GM15510 (cell line): ENCODE measurements around the gene PRRC1.
A peak's percentile ranks its signal among the peaks of the same experiment; 100 is the strongest.

Source experiments
- POLR2A ChIP-seq: IDR thresholded peaks from 3 replicates; pipeline ENCODE4 v1.6.1; 2011; ENCODE audit warnings: borderline replicate concordance; ENCODE audit not compliant: insufficient read length; ENCODE audit errors: extremely low read depth

The PRRC1 gene

DNA sequence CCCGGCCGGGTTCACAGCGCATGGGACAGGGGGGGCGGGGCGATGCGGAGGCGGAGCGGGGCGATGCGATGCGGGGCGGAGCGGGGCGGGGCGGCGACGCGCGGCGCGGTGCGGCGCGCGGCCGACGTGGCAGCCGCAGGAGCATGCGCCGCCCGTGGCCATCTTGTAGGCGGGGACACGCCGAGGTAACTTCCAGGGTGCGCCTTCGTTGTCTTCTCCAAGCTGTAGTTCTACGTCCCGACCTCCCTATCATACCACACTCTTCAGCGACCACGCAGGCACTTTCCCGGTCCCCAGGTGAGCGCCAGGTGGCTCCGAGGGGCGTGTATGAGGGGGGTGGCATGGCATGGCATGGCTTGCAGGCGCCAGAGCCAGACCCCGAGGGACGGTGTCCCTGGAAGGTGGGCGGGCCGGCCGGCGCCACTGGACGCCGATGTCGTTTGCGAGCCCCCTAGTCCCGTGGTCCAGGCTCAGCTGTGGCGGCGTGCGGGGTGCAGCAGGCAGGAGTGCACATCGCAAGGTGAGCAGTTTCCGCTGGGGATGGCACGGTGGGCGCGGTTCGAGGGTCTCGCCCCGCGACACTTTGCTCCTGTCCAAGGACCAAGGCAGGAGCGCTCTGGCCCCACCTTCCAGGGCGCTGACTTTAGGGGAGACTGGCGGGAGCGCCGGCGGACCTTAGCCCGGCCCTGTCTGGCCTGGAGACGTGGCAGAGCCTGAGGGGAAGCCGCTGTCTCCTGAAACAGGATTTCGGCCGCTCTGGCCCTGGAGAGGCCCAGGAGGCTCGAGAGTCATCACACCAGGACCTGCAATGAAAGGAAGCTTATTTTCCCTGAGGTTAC is at the start of gene PRRC1:
Gene PRRC1, plus strand, starts transcription at position 161 of the 839 bp plus-strand sequence. CDS start 5,840 bp downstream, outside the sequence.
- peak; percentile 85 for TF ChIP-seq POLR2A

DNA sequence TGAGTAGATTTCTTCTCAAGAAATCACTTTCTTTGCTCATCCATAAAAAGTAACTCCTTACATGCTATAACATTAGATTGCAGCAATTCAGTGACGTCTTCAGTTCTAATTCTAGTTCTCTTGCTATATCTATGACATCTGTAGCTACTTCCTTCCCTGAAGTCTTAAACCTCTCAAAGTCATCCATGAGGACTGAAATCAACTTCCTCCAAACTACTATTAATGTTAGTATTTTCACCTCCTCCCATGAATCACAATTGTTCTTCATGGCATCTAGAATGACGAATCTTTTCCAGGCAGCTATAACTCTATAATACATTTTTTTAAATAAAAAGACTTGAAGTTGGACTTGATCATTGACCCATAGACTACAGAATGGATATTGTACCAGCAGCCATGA is 46.2 kb upstream of the PRRC1 start:
- TF ChIP-seq POLR2A: no peak

- TF ChIP-seq POLR2A: no peak
These were observed 44.7 kb upstream of the PRRC1 start for GRCh38 chr5:127472700-127473099.

DNA sequence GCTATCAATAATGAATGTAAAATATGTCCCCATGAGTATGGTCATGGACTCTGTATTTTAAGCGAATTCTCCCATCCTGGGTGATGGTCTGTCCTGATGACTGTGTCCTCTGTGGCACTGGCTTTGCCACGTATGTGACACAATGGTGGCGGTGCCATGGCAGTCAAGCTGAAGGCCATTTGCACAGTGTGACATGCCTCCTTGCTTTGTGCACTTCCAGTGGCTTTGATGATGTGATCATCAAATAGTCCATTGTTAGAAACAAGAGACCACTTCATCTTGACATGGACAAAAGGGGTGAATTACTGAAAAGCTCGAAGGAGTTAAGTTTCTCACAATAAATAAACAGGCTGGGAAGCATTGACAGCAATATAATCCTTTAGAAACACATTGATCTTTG is 31.0 kb upstream of the PRRC1 start:
- TF ChIP-seq POLR2A: no peak

DNA sequence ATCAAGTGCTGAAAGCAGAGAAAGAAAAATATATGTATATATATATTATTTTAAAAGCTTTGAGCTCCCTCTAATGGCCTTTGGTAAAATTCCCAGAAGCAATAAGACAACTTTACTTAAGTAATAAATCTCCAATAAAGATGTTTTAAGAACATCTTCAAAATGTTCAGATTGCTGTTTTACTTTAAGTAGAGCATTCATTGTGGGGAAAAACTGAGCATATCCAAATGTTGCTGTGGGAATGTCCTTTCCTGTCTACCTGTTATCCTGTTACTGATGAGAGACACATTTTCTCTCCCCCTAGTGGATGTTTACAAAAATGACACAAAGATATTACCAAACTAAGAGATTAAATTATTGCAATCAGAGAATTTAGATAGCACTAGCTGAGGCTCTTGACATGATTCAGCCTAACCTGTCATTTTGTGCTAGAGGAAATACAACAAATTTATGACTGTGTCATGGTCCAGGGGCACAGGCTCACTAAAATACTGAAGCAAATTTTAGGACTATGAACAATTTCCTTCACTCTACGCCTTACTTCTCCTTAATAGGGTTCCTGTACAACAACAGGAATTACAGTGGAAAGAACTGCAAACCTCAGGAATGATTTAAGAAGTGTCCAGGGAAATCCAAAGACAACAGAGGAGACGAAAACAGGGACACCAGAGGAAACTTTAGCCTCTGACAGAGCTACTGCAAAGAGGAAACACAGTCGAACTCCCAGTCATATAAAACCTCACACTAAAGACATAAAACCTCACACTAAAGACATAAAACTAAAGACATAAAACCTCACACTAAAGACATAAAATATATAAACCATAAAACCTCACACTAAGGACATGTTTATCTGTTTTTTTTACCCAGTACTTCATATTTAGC is 24.3 kb upstream of the PRRC1 start:
- TF ChIP-seq POLR2A: no peak

- no peak for TF ChIP-seq POLR2A
These were observed 18.9 kb upstream of the PRRC1 start for GRCh38 chr5:127498548-127498947.

DNA sequence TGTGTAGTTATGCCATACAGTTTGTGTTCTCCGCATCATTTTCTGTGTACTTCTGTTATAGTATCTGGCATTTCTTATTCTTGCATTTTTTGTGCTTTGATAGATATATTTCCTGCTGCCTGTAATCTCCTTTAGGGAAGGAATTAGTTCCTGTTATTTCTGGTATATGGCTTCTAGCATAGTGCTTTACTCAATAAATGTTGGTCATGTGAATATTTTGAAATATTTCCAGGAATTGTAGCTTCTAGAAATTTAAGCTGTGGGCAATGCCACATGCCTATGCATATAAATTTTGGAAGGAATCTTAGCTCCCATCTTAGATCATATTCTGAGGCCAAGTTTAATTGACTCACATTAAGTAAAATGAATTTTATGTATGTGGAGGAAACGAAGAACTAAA is 11.5 kb upstream of the PRRC1 start:
- no peak for TF ChIP-seq POLR2A

- TF ChIP-seq POLR2A: no peak
These were observed 10.8 kb upstream of the PRRC1 start for GRCh38 chr5:127506616-127507015.

DNA sequence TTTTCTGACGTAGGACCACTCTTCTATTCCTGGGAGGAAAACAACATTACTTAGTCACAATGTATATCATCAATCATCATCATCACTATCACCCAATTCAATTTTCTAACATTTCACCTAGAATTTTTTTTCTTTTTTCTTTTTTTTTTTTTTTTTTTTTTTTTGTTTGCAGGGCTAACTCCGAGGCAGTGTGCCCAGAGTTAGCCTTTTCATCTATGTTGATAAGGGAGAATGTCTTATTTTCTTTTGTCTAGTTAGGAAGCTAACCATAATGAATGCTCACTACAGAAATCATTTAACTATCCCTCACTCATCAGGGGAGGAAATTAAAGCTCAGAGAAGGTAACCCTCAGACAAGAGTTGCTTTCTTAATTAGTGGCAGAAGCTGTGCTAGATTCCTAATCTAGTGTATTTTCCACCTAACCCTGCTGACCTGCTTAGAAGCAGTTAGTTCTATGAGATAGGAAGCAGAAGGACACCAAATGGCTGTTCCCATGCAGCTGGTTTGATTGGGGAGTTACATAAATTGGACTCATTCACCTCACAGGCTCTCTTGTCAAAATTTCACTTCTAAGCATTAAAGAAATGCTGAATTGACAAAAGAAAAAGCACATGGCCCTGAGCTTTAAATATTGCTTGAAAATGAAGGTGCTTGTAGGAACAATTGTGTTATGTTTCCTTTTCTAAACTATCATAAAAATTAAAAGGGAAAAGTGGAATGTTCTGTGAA is 8.6 kb upstream of the PRRC1 start:
- no peak for TF ChIP-seq POLR2A

GRCh38 chr5:127513408-127513970 is 4.0 kb upstream of the PRRC1 start:
- TF ChIP-seq POLR2A: no peak

- no peak for TF ChIP-seq POLR2A
These were observed 2.6 kb upstream of the PRRC1 start for GRCh38 chr5:127514816-127515215.

DNA sequence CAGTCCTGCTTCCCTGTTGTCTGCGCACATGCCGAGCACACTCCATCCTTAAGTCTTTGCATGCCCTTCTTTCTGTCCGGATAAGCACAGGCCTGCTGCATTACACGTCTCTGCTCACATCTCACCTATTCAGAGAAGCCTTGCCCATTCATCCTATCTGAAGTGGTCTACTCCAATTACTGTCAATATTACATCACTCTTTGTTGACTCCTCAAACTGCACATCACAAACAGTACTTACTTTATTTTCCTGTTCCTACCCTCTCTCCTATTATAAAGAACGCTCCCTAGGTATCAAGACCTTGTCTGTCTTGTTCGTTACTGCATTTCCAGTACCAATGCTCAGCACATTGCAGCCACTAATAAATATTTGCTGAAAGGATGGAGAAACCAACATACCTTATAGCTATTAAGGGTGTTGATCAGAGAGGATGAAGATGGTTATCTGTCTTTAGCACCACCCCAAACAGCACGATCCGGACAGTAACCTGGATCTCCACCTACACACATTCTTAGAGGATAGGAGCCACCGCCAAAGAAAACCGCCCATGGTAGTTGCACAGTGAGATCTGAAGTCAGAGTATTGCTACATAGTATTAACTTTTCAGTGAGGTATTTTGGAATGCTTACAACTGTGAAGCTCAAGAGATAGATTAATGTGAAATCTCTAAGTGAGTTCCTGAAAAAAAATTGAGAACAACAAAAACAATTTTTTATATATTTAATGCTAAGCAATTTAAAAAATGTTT is 1.6 kb upstream of the PRRC1 start:
- no peak for TF ChIP-seq POLR2A

GRCh38 chr5:127517110-127517479 is 345 bp upstream of the PRRC1 start:
- TF ChIP-seq POLR2A: no peak

DNA sequence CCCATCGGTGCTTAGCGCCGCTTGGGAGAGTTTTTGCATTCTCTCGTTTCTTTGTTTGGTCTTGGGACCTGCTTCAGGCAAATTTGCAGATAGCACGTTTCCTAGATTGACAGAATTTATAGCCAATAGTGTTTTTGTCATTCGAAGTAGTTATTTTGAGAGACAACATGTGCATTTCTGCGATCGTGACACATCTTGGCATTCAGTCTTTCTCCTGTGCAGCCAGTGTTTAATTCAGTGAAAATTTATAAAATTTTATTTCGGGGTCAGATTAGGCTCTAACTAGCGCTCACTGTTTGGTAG is 830 bp downstream of the PRRC1 start:
- TF ChIP-seq POLR2A: no peak
